OCI-LY3 (cell line): ENCODE results near the gene GADL1.

Experiments
- H2AFZ ChIP-seq: fragments of 200-600, 300-600 bp; shearing (Covaris generic); 2 replicates; pipeline ENCODE4 v1.6.0; 2014; ENCODE audit warnings: antibody characterized with exemption, low read depth, low read length
- H3K27ac ChIP-seq: fragments of 200-600, 300-600 bp; sonication (generic); 2 replicates; pipeline ENCODE4 v1.5.1; 2014; ENCODE audit warnings: mild to moderate bottlenecking, low read length, moderate library complexity, mixed read lengths
- H3K27me3 ChIP-seq: fragments of 200-600, 300-600 bp; sonication (generic); 2 replicates; pipeline ENCODE4 v1.6.1; 2014; ENCODE audit warnings: low read depth, low read length, mixed read lengths
- H3K36me3 ChIP-seq: fragments of 200-600, 300-600 bp; sonication (generic); replicated peaks from 2 replicates; pipeline ENCODE3; 2014; ENCODE audit warnings: low read depth, low read length, mixed read lengths
- H3K4me1 ChIP-seq: fragments of 300-600, 200-600 bp; sonication (generic); 2 replicates; pipeline ENCODE4 v1.6.1; 2014; ENCODE audit warnings: low read length, mixed read lengths
- H3K4me2 ChIP-seq: fragments of 200-600, 300-600 bp; sonication (generic); 2 replicates; pipeline ENCODE4 v1.6.1; 2014; ENCODE audit warnings: low read length, mixed read lengths
- H3K4me3 ChIP-seq: fragments of 300-600, 200-600 bp; sonication (generic); 2 replicates; pipeline ENCODE4 v1.5.1; 2014; ENCODE audit warnings: antibody characterized with exemption, mild to moderate bottlenecking, low read length, moderate library complexity
- H3K79me2 ChIP-seq: fragments of 300-600, 200-600 bp; shearing (Covaris generic); 2 replicates; pipeline ENCODE4 v1.6.1; 2014; ENCODE audit warnings: mild to moderate bottlenecking, low read length, mixed read lengths
- H3K9ac ChIP-seq: fragments of 300-600, 200-600 bp; shearing (Covaris generic); 2 replicates; pipeline ENCODE4 v1.6.0; 2014; ENCODE audit warnings: mild to moderate bottlenecking, low read length, moderate library complexity
- H3K9me3 ChIP-seq: fragments of 200-600, 300-600 bp; shearing (Covaris generic); 2 replicates; pipeline ENCODE4 v1.6.1; 2014; ENCODE audit warnings: low read length, mixed read lengths; ENCODE audit not compliant: insufficient read depth
- H4K20me1 ChIP-seq: fragments of 200-600, 300-600 bp; sonication (generic); 2 replicates; pipeline ENCODE4 v1.6.1; 2016; ENCODE audit warnings: low read length, mixed read lengths; ENCODE audit not compliant: insufficient read depth
- EZH2phosphoT487 ChIP-seq: fragments of 200-600 bp; shearing (Covaris generic); IDR thresholded peaks from 2 replicates; pipeline ENCODE4 v1.6.1; 2018; ENCODE audit warnings: antibody characterized with exemption, mixed run types, low read depth
- TF ChIP-seq, protein P1 (sequence below): fragments of 200-600, 300-600 bp; sonication (generic); IDR thresholded peaks from 2 replicates; pipeline ENCODE4 v1.5.1; 2014; ENCODE audit warnings: antibody characterized with exemption, low read length, low read depth

GADL1 gene

DNA sequence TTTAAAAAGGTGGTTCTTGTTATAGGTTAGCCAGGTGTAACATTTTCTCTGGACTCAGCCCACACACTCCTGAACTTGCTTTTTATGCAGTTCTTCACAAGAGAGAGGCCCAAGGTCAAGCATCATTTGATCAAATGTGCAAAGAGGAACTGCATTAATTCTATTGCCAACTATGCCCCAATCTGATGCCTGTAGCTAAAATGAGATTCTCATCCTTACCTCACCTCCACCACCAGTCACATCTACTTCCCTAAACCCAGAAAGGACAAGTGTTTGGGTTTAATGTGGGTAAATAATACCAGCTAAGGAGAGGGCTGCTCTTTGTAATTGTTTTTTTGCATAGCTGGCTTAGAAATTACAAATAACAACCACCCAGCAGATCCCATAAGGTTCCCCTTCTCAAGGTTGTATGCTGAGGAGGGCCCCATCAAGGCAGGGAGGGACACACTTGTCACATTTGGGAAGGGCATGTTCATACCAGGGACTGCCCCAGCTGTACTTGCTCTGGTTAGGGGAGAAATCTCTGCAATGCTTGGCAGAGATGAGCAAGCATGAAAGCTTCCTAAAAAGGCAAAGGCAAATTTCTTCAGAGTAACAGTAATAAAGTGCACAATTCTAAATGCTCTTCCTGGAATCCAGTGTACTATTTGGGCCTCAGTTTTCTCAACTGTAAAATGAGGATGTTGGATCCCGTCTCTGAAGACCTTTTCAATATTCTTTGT lies 211.9 kb downstream of the GADL1 start:
- peaks cover 9% of the 10 kb centered on the region; the same call in 1 of the 2 replicates for H4K20me1 ChIP-seq
- H3K9ac ChIP-seq, result peak overlapping the region; percentile 0; the same call in 1 of the 2 replicates

DNA sequence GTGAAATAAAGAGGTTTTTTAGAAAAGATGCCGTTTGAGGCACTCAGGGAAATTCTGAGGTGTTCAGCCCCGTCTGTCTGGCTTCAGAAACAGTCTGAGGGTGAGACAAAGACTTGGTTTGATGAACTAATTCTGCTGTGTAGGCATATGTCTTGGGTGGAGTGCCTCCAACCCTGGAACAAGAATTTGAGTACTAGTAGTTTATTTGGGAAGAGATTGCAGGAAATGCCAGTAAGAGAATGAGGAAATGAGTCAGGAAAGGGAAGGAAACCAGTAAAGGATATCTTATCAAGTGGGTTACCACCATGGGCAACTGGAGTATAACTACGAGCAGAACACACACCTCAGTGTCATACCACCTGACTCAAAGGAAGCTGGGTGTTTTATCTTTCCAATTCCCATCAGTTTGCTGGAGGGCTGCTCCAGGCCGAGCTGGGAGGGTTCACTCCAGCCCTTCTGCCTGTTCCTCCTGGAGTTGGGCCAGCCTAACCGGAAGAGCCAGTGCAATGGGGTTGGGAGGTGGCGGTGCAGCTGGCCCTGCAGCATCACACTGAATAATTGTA lies 212.7 kb downstream of the GADL1 start:
- TF ChIP-seq EZH2phosphoT487, result no peak
- TF ChIP-seq, protein P1, sequence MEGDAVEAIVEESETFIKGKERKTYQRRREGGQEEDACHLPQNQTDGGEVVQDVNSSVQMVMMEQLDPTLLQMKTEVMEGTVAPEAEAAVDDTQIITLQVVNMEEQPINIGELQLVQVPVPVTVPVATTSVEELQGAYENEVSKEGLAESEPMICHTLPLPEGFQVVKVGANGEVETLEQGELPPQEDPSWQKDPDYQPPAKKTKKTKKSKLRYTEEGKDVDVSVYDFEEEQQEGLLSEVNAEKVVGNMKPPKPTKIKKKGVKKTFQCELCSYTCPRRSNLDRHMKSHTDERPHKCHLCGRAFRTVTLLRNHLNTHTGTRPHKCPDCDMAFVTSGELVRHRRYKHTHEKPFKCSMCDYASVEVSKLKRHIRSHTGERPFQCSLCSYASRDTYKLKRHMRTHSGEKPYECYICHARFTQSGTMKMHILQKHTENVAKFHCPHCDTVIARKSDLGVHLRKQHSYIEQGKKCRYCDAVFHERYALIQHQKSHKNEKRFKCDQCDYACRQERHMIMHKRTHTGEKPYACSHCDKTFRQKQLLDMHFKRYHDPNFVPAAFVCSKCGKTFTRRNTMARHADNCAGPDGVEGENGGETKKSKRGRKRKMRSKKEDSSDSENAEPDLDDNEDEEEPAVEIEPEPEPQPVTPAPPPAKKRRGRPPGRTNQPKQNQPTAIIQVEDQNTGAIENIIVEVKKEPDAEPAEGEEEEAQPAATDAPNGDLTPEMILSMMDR, result no peak
- peak overlapping the region; percentile 52 for H3K4me2 ChIP-seq
- peak overlapping the region; percentile 64 for H3K27ac ChIP-seq
- H3K27me3 ChIP-seq, result peaks cover 35% of the 10 kb centered on the region
- peaks cover 17% of the 10 kb centered on the region for H3K36me3 ChIP-seq
- no peak overlapping the region for H3K4me3 ChIP-seq
- no peak overlapping the region for H3K9ac ChIP-seq
- no peak overlapping the region for H2AFZ ChIP-seq
- H3K4me1 ChIP-seq, result peaks cover 60% of the 10 kb centered on the region
- H3K9me3 ChIP-seq, result no peaks in the 10 kb centered on the region
- H3K79me2 ChIP-seq, result peaks cover 8% of the 10 kb centered on the region; the same call in 1 of the 2 replicates
- H4K20me1 ChIP-seq, result peaks cover 16% of the 10 kb centered on the region; the same call in 1 of the 2 replicates

More for the DNA sequence above, 211.9 kb downstream of the GADL1 start:
- no peak overlapping the region for H2AFZ ChIP-seq
- peak overlapping the region; percentile 64 for H3K27ac ChIP-seq
- no peaks in the 10 kb centered on the region for H3K9me3 ChIP-seq
- peak overlapping the region; percentile 52 for H3K4me2 ChIP-seq
- H3K79me2 ChIP-seq, result peaks cover 6% of the 10 kb centered on the region; the same call in 1 of the 2 replicates
- H3K27me3 ChIP-seq, result peaks cover 30% of the 10 kb centered on the region
- peaks cover 13% of the 10 kb centered on the region for H3K36me3 ChIP-seq
- H3K4me3 ChIP-seq, result peak overlapping the region; percentile 1; the same call in 1 of the 2 replicates
- peaks cover 52% of the 10 kb centered on the region for H3K4me1 ChIP-seq
- TF ChIP-seq, protein P1, result no peak
- peak; percentile 76 for TF ChIP-seq EZH2phosphoT487

DNA sequence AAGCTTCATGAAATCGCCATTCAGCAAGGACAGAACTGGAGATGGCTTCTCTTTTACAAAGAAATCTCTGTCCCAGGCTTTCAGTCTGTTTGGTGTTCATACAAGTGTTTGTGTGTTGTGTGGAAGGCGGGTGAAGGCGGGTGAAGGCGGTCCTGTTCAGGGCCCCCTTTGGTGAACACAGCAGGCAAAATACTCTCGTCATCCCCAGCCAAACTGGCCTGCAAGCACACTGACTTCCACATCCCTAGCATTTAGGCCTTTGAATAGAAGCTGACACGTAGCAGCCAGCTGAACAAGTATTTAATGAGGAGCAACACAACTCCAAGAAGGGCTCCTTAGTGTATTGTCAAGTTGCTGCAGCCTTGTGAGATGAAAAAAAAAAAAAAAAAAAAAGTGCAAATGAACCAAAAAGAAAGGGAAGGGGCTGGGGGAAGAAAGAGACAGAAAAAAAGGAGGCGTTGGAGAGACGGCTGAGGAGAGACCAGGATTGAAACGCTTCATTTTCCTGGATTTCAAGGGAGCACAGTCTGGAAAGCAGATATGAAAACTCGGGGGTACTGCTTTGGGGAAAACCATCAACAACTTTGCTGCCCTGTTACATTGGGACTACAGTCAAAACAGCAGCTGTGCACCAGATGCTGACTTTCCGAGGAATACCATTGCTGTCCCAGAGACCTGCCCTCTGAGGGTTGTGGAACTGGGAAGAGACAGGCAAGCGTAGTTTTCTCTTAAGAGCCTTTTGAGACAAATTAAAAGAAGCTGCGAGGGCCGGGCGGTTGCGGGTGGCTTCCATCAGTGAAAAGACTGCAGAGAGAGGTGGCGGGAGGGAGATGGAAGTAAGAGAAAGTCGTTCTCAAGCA lies 213.4 kb downstream of the GADL1 start:
- H3K27me3 ChIP-seq, result peaks cover 36% of the 10 kb centered on the region
- H3K9ac ChIP-seq, result no peak overlapping the region
- no peak overlapping the region for H2AFZ ChIP-seq
- peaks cover 20% of the 10 kb centered on the region; the same call in 1 of the 2 replicates for H4K20me1 ChIP-seq
- peaks cover 8% of the 10 kb centered on the region; the same call in 1 of the 2 replicates for H3K79me2 ChIP-seq
- TF ChIP-seq, protein P1, result no peak
- TF ChIP-seq EZH2phosphoT487, result no peak
- H3K36me3 ChIP-seq, result peaks cover 18% of the 10 kb centered on the region
- H3K27ac ChIP-seq, result no peak overlapping the region
- no peaks in the 10 kb centered on the region for H3K9me3 ChIP-seq
- H3K4me3 ChIP-seq, result no peak overlapping the region
- H3K4me1 ChIP-seq, result peaks cover 67% of the 10 kb centered on the region
- H3K4me2 ChIP-seq, result peak overlapping the region; percentile 52; the same call in 1 of the 2 replicates
